ENCODE results near the gene ISCA1.

ISCA1 gene

GRCh38 chr9:86222667-86223066 lies 59.7 kb downstream of the ISCA1 start:
- DNase-seq (ENCODE audit: low spot score): no peak
- in situ Hi-C loops (cut with MboI; ENCODE audit: low sequenced_read_pairs, unreplicated experiment): no loop called here
- no peak for TF ChIP-seq CTCF (IDR thresholded peaks at IDR 0.05; ENCODE audit: borderline replicate concordance, control extremely low read depth, extremely low read depth, insufficient read depth, missing control alignments)

GRCh38 chr9:86219606-86220005 lies 62.7 kb downstream of the ISCA1 start:
- DNase-seq (ENCODE audit: low spot score): no peak
- in situ Hi-C loops (cut with MboI; ENCODE audit: low sequenced_read_pairs, unreplicated experiment): no loop called here
- no peak for TF ChIP-seq CTCF (IDR thresholded peaks at IDR 0.05; ENCODE audit: borderline replicate concordance, control extremely low read depth, extremely low read depth, insufficient read depth, missing control alignments)

GRCh38 chr9:86217076-86217755 lies 65.1 kb downstream of the ISCA1 start:
- in situ Hi-C loops (cut with MboI; ENCODE audit: low sequenced_read_pairs, unreplicated experiment): no loop called here
- no peak for TF ChIP-seq CTCF (IDR thresholded peaks at IDR 0.05; ENCODE audit: borderline replicate concordance, control extremely low read depth, extremely low read depth, insufficient read depth, missing control alignments)
- DNase-seq (ENCODE audit: low spot score): no peak
